ENCODE results near the gene PWWP2B.

DNA sequence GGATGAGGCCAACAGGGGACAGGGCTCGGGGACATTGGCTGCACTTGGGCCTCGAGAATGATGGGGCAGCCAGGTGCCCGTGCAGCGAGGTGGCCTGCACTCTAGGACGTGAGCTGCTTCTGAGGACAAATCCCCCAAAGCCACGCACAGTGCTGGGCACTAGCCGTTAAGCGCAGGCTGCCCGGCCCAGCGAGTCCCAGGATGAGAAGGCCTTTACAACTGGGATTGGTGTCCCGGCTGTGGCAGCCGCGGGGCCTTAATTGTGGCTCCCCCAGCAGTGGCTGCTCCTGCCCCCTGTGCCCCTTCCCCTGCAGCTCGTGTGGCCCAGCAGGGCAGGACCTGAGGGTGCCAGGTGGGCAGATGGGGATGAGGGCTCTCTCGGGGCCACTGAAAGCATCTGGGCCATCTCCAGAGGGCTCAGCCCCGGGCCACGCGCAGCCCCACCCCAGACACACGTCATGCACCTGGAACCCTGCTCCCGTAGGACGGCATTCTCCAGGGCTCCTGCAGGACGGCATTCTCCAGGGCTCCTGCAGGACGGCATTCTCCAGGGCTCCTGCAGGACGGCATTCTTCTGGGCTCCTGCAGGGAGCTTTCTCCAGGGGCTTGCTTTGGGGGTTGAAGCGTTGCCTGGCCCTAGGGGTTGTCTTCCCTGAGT, 6.6 kb downstream of the PWWP2B start:
- TF ChIP-seq, protein P1, sequence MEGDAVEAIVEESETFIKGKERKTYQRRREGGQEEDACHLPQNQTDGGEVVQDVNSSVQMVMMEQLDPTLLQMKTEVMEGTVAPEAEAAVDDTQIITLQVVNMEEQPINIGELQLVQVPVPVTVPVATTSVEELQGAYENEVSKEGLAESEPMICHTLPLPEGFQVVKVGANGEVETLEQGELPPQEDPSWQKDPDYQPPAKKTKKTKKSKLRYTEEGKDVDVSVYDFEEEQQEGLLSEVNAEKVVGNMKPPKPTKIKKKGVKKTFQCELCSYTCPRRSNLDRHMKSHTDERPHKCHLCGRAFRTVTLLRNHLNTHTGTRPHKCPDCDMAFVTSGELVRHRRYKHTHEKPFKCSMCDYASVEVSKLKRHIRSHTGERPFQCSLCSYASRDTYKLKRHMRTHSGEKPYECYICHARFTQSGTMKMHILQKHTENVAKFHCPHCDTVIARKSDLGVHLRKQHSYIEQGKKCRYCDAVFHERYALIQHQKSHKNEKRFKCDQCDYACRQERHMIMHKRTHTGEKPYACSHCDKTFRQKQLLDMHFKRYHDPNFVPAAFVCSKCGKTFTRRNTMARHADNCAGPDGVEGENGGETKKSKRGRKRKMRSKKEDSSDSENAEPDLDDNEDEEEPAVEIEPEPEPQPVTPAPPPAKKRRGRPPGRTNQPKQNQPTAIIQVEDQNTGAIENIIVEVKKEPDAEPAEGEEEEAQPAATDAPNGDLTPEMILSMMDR (conservative IDR thresholded peaks at IDR 0.05; ENCODE audit: low read depth, low read length) = no peak
- TF ChIP-seq, protein P2, sequence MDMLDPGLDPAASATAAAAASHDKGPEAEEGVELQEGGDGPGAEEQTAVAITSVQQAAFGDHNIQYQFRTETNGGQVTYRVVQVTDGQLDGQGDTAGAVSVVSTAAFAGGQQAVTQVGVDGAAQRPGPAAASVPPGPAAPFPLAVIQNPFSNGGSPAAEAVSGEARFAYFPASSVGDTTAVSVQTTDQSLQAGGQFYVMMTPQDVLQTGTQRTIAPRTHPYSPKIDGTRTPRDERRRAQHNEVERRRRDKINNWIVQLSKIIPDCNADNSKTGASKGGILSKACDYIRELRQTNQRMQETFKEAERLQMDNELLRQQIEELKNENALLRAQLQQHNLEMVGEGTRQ (IDR thresholded peaks at IDR 0.05; ENCODE audit: low read depth, low read length) = no peak
- TF ChIP-seq CEBPB (IDR thresholded peaks at IDR 0.05; ENCODE audit: low read depth, low read length) (no peak), POLR2A (IDR thresholded peaks at IDR 0.05; ENCODE audit: low read depth, low read length) (no peak), SMC3 (IDR thresholded peaks at IDR 0.05; ENCODE audit: low read depth, low read length) (no peak), BHLHE40 (IDR thresholded peaks at IDR 0.05; ENCODE audit: low read depth, low read length) (no peak), RFX5 (IDR thresholded peaks at IDR 0.05; ENCODE audit: low read depth, low read length) (no peak), NFE2L2 (IDR thresholded peaks at IDR 0.05; ENCODE audit: low read depth, low read length) (no peak)

All from IMR-90 (cell line).